ENCODE data around the gene HBA1.
"Not testable (repeated sequence)": the region's sequence is repeated elsewhere in the genome, so short reads cannot be mapped to it uniquely, and the experiment has no call there.

HBA1 gene

GRCh38 chr16:176477-177382, at the start of gene HBA1:
HBA1 (plus strand) TSS chr16:176680; CDS start chr16:176717, 37 bp downstream.
- DNase-seq (ENCODE audit: low spot score) = not testable (repeated sequence)

- no peak for DNase-seq (ENCODE audit: low spot score)
Measured at GRCh38 chr16:129075-129474, 47.4 kb upstream of the HBA1 start.

DNA sequence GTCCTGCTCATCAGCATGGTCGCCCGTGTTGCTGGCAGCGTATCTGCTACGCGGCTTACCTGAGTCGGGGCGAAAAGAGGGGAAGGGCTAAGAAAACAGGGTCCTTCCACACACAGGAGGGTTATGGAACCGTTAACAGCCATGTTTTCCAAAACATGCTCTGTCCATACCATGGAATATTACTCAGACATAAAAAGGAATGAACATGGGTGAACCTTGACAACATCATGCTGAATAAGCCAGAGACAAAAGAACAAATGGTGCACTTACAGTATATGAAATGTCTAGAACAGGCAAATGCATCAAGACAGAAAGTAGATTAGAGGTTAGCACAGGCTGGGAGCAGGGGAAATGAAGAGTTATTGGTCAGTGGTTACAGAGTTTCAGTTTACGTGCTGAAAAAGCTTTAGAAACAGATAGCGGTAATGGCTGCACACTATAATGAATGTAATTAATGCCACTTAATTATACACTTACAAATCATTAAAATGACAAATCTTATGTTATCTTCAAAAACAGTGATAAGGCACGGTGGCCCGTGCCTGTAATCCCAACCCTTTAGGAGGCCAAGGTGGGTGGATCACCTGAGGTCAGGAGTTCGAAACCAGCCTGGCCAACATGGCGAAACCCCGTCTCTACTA, 45.8 kb upstream of the HBA1 start:
- no peak for DNase-seq (ENCODE audit: low spot score)

GRCh38 chr16:132120-132519, 44.4 kb upstream of the HBA1 start:
- no peak for DNase-seq (ENCODE audit: low spot score)

DNA sequence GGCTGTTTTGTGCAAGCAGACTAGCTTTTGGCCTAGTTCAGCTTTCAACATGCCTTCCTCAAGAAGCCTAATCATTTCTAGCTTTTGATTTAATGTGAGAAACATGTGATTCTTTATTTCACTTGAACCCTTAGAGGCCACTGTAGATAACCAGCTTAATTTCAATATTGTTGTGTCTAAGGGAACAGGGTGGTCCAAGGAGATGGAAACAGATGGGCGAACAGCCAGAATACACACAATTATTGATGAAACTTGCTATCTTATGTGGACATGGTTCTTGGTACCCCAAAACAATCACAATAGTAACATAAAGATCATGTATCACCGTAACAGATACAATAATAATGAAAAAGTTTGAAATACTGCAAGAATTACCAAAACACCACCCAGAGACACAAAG, 42.8 kb upstream of the HBA1 start:
- DNase-seq (ENCODE audit: low spot score) = no peak

DNA sequence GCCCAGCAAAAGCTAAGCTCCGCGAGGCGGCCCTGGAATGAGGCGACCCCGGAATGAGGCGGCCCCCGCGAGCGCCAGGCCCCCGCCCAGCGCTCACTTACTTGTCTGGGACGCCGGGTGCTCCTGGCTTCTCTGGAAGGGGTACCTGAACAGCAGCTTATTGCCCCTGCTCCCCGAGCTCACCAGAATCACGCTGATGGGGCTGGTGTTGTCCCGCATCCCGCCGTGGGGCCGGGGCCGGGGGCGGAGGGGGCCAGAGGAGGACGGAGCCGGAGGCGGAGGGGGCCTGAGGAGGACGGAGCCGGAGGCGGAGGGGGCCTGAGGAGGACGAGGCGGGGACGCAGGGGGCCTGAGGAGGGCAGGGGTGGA, 38.4 kb upstream of the HBA1 start:
- DNase-seq (ENCODE audit: low spot score) = peak; percentile 68

DNA sequence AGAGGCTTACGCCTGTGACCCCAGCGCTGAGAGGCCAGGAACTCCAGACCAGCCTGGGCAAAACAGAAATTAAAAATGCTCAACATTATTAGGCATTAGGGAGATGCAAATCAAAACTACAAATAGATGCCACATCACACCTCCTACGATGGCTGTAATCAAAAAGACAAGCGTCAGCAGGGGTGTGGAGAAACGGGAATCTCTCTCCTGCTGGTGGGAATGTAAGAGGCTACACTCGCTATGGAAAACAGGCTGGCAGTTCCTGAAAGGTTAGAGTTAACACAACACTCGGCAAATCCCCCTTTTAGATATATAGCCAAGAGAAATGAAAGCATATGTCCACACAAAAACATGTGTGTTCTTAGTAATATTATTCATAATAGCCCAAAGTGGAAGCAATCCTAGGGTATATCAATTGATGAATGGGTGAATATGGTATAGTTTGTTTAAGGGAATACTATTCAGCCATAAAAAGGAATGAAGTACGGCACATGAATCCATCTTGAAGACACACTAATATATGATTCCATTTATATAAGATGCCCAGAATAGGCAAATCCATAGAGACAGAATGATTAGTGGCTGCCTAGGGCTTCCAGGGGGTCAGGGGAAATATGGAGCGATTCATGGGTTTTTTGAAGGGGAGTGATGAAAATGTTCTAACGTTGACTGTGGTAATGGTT, 36.2 kb upstream of the HBA1 start:
- no peak for DNase-seq (ENCODE audit: low spot score)

DNA sequence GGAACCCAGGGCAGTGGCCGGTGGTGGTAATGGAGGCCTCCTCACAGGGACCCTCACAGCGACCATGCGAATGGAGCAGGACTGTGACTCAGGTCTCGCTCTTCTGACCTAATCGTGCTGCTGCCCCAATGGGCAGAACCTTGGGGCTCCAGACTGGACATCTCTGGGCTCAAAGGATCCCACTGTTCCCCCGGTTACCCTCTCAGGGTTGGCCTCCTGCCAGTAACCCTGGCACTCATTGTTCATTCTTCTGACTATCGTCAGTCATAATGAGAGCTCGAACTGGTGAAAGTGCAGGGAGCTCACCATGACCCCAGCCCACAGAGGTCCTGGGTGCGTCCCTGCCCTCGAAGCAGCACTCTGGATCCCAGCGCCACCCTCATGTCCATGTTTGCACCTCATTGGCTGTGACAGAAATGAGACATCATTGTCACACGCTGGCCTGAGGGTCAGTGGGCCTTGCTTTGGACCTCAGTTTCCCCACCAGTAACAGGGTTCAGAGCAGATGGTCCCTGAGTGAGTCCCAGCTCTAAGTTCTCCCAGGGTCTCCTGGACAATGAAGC, 34.0 kb upstream of the HBA1 start:
- DNase-seq (ENCODE audit: low spot score) = no peak

GRCh38 chr16:143047-143446, 33.4 kb upstream of the HBA1 start:
- DNase-seq (ENCODE audit: low spot score) = no peak

DNA sequence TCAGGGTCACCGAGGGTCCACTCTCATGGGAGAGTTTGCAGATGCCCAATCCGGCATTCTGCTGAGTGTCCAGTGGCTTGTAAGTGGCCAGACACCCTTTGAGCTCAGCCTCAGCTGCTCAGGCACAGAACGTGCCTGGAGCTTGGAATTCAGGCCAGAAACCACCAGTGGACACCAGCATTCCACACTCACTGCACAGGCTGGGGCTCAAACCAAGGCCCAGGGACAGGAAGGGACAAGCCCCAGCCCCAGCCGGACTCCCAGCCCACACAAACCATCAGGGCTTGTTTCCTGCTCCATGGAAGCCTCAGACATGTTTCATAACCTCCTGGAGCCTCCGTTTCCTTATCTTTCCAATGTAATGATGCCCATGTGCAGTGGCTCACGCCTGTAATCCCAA, 33.0 kb upstream of the HBA1 start:
- no peak for DNase-seq (ENCODE audit: low spot score)

DNA sequence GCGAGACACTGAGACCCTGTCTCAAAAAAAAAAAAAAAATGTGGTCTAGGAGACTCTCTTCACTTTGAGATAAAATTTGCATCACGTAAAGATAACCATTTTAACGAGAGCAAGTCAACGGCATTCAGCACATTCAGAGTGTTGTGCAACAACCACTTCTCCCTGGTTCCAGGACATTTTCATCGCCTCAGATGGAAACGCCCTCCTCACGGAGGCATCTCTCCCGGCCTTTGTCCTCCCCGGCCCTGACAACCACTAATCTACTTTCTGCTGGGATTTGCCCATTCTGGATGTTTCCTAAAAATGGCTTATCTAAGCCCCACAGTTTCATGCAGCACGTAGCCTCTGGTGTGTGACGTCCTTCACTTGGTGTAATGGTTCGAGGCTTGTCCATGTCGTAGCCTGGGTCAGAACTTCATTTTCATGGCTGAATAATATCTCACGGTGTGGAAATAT, 31.7 kb upstream of the HBA1 start:
- no peak for DNase-seq (ENCODE audit: low spot score)

GRCh38 chr16:146646-147045, 29.8 kb upstream of the HBA1 start:
- DNase-seq (ENCODE audit: low spot score) = no peak

- DNase-seq (ENCODE audit: low spot score) = no peak
Measured at GRCh38 chr16:149024-149660, 27.3 kb upstream of the HBA1 start.

- no peak for DNase-seq (ENCODE audit: low spot score)
Measured at GRCh38 chr16:152141-153128, 24.0 kb upstream of the HBA1 start, which contains the start of gene HBZ. HBZ (plus strand) TSS chr16:152644; CDS start chr16:152910, 266 bp downstream.

DNA sequence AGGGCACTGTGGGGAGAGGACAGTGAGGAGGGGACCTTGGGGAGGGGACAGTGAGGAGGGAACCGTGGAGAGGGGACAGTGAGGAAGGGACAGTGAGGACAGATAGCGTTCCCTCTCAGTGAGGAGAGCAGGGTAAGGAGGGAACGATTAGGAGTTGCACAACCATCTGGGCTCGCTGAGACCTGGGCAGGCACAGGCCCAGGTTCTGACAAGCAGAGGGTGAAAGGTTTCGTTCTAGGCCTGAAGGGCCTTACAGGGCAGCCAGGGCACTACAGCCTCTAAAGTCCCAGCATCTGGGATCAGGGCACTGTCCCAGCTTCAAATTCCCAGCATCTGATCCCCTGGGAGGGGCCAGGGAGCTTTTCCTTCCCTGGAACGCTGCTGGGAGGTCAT, 23.4 kb upstream of the HBA1 start:
- not testable (repeated sequence) for DNase-seq (ENCODE audit: low spot score)

GRCh38 chr16:153550-154216, 22.8 kb upstream of the HBA1 start:
- DNase-seq (ENCODE audit: low spot score) = not testable (repeated sequence)

DNA sequence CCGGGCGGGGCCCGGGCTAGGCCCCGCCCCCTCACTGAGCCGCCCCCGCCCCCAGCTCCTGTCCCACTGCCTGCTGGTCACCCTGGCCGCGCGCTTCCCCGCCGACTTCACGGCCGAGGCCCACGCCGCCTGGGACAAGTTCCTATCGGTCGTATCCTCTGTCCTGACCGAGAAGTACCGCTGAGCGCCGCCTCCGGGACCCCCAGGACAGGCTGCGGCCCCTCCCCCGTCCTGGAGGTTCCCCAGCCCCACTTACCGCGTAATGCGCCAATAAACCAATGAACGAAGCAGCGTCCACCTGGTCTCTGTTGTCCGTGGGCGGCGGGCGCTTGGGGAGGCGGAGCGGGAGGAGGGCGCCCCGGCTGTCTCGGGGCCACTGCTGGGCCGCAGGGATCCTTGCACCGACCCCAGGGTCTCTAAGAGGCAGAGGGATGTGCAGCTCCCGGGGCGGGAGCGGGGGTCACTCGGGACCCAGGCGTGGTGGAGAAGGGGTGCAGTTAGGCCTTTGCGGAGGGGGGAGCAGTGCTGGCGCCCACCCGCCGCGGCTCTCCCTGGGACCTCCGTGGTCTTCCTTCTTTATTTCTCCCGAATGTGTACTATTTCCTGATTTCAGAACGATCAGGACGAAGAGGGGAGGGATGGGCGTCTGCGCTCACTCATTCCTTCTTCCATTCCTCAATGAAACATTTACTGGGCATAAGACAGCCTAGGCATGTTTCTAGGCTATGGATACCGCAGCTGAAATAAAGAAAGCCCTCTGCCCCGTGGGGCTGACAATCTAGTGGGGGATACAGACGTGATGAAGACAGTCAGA, 22.1 kb upstream of the HBA1 start:
- peak; percentile 73 for DNase-seq (ENCODE audit: low spot score)

- DNase-seq (ENCODE audit: low spot score) = no peak
Measured at GRCh38 chr16:155031-155398, 21.5 kb upstream of the HBA1 start.

GRCh38 chr16:159136-159849, 17.2 kb upstream of the HBA1 start:
- DNase-seq (ENCODE audit: low spot score) = no peak
